Breast epithelium (tissue), 4 donors: ENCODE results near the gene MYL11. TPM values are rescaled to one million over a fixed set of nuclear protein-coding genes. Genes with fewer than 3 reads are reported as not detected.
A peak's percentile ranks its signal among the peaks of the same experiment; 100 is the strongest.

Experiments used
- DNase-seq, 2 donors: peaks; one replicate each; pipeline ENCODE4 v3.0.0-alpha.2; 2019; ENCODE audit warnings: low spot score in 2 of 2
- H3K27ac ChIP-seq, 2 donors: fragments of 200-600 bp; sonication (generic) in 1 of 2; one replicate each; pipeline ENCODE4 v1.5.1; 2016 to 2019; ENCODE audit warnings: mild to moderate bottlenecking in 1 of 2
- H3K27me3 ChIP-seq, 2 donors: fragments of 200-600 bp; sonication (generic) in 1 of 2; one replicate each; pipeline versions ENCODE4 v1.5.1 to v1.6.0; 2017 to 2019; ENCODE audit warnings: control low read depth in 1 of 2, mild to moderate bottlenecking in 1 of 2
- H3K36me3 ChIP-seq: fragments of 200-600 bp; one replicate; pipeline ENCODE4 v1.5.1; 2019
- H3K4me1 ChIP-seq, 2 donors: fragments of 200-600 bp; sonication (generic); one replicate each; pipeline ENCODE4 v1.5.1; 2016 to 2019; ENCODE audit warnings: control low read depth in 1 of 2
- H3K4me3 ChIP-seq, 3 donors: fragments of 200-600 bp; sonication (generic); 1 replicate in 2 of 3; 2 replicates in 1 of 3; pipeline ENCODE4 v1.5.1; 2016 to 2019; ENCODE audit warnings: mild to moderate bottlenecking in 3 of 3, moderate library complexity in 2 of 3
- H3K9me3 ChIP-seq, 2 donors: fragments of 200-600 bp; sonication (generic) in 1 of 2; one replicate each; pipeline ENCODE4 v1.5.1; 2016 to 2019; ENCODE audit warnings: control low read depth in 1 of 2
- POLR2A ChIP-seq: fragments of 450-650 bp; IDR thresholded peaks from one replicate; pipeline ENCODE4 v1.6.1; 2016; ENCODE audit warnings: antibody characterized with exemption, mild to moderate bottlenecking, moderate library complexity
- POLR2AphosphoS5 ChIP-seq, 3 donors: sonication (generic); formaldehyde crosslinking; IDR thresholded peaks; one replicate each; pipeline ENCODE4 v1.6.1; 2017; ENCODE audit warnings: antibody characterized with exemption in 3 of 3
- intact Hi-C: fragments of 100-400 bp; cut with DNase I; formaldehyde crosslinking; loops from one replicate; pipeline ENCODE4 v1.15.1; 2023; ENCODE audit warnings: low total_unique reads
- total RNA-seq, 3 donors: library from RNA; depleted of rRNA; stranded (reverse); fragments of >200 nt; gene quantifications; one replicate each; pipeline ENCODE4 v1.1.0, GENCODE V29; 2016
- TF ChIP-seq, protein P1 (sequence below), 3 donors: fragments of 450-650 bp; IDR thresholded peaks; one replicate each; pipeline ENCODE4 v1.5.1; 2016 to 2017; ENCODE audit warnings: antibody characterized with exemption in 3 of 3, mild to moderate bottlenecking in 3 of 3, moderate library complexity in 3 of 3

Gene MYL11
- total RNA-seq, 3 donors from 2014 or later = not detected

- peak overlapping the region in 1 of 2 donors; percentile 86 for H3K27ac ChIP-seq
- peaks cover 0 to 9% of the 10 kb centered on the region in 2 donors for H3K4me1 ChIP-seq
- no peaks in the 10 kb centered on the region for H3K9me3 ChIP-seq
- no peaks in the 10 kb centered on the region for H3K27me3 ChIP-seq
- H3K36me3 ChIP-seq = no peaks in the 10 kb centered on the region
- no peak for DNase-seq
- intact Hi-C loops = no loop called here
- TF ChIP-seq, protein P1, sequence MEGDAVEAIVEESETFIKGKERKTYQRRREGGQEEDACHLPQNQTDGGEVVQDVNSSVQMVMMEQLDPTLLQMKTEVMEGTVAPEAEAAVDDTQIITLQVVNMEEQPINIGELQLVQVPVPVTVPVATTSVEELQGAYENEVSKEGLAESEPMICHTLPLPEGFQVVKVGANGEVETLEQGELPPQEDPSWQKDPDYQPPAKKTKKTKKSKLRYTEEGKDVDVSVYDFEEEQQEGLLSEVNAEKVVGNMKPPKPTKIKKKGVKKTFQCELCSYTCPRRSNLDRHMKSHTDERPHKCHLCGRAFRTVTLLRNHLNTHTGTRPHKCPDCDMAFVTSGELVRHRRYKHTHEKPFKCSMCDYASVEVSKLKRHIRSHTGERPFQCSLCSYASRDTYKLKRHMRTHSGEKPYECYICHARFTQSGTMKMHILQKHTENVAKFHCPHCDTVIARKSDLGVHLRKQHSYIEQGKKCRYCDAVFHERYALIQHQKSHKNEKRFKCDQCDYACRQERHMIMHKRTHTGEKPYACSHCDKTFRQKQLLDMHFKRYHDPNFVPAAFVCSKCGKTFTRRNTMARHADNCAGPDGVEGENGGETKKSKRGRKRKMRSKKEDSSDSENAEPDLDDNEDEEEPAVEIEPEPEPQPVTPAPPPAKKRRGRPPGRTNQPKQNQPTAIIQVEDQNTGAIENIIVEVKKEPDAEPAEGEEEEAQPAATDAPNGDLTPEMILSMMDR (IDR thresholded peaks at IDR 0.05) = no peak
- TF ChIP-seq POLR2A = no peak
- no peak overlapping the region for H3K4me3 ChIP-seq
Observed at GRCh38 chr16:30398661-30399434, 24.2 kb downstream of the MYL11 start.

GRCh38 chr16:30399435-30400186 is 25.0 kb downstream of the MYL11 start:
- no peaks in the 10 kb centered on the region for H3K36me3 ChIP-seq
- H3K4me3 ChIP-seq = peak overlapping the region; percentile 64 to 85 (median 80)
- no peaks in the 10 kb centered on the region for H3K27me3 ChIP-seq
- H3K9me3 ChIP-seq = no peaks in the 10 kb centered on the region
- TF ChIP-seq, protein P1 (IDR thresholded peaks at IDR 0.05) = no peak
- TF ChIP-seq POLR2AphosphoS5 (IDR thresholded peaks at IDR 0.05) (no peak), POLR2A (no peak)
- peaks cover 0 to 9% of the 10 kb centered on the region in 2 donors for H3K4me1 ChIP-seq
- H3K27ac ChIP-seq = peak overlapping the region; percentile 86
- no peak for DNase-seq
- intact Hi-C loops = no loop called here

- no peak for DNase-seq
- TF ChIP-seq POLR2A (no peak), POLR2AphosphoS5 (IDR thresholded peaks at IDR 0.05) (no peak)
- Histone ChIP-seq H3K27me3 (no peaks in the 10 kb centered on the region), H3K9me3 (no peaks in the 10 kb centered on the region), H3K27ac (no peak overlapping the region), H3K4me1 (no peaks in the 10 kb centered on the region), H3K4me3 (no peak overlapping the region), H3K36me3 (no peaks in the 10 kb centered on the region)
- intact Hi-C loops = no loop called here
Observed at GRCh38 chr16:30401768-30402425, 27.3 kb downstream of the MYL11 start.

DNA sequence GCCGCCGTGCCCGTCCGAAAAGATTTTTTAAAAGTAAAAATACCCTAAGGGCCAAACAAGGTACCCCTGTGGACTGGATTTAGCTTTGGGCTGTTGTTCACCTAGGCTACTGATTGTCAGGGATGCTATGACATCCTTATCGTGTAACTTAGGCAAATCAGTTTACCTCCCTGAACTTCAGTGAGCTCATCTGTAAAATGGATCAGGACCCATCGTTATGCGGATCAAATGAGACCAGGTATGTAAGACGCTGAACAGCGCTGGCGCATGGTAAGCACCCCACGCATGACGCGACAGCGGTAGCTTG is 32.1 kb downstream of the MYL11 start:
- peaks cover 0 to 15% of the 10 kb centered on the region in 2 donors for H3K4me1 ChIP-seq
- intact Hi-C loops = no loop called here
- DNase-seq = no peak
- no peaks in the 10 kb centered on the region for H3K27me3 ChIP-seq
- no peak for TF ChIP-seq POLR2A
- TF ChIP-seq POLR2AphosphoS5 (IDR thresholded peaks at IDR 0.05) = no peak
- TF ChIP-seq, protein P1 (IDR thresholded peaks at IDR 0.05) = no peak
- no peaks in the 10 kb centered on the region for H3K36me3 ChIP-seq
- no peaks in the 10 kb centered on the region for H3K9me3 ChIP-seq
- H3K4me3 ChIP-seq = peak overlapping the region; percentile 65 to 96 (median 76)
- peak overlapping the region; percentile 86 to 93 for H3K27ac ChIP-seq

DNA sequence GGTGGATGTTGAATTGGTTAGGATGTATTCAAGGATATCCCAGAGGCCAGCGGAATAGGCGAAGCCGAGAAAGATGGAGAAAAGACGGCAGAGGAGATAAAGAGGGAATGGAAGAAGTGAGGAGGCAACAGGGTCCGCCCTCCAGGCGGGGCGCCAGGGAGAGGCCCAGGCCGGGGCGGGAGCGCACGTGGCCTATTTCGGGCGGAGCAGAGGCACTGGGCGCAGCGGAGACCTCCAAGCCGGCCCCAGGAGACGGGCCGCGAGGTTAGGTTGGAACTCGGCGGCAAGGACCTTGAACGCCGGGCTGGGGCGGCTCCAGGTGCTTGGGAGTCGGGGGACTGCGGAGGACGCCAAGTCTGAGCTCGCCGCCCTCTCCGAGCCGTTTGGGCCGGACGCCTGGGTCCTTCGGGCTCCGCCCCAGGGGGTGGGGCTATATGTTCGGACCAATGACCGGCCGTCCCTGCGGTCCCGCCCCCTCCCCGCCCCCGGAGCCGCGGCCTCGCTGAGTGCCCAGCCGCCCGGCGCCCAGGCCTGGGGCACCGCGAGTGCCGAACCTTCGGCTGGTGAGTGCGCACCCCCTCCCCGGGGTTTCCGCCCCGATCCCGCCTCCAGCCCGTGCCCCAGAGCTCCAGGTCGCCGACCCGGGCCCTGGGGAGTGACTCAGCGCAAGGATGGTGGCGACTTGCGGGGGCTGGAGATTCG is 32.7 kb downstream of the MYL11 start, which contains the start of gene ZNF771:
ZNF771 (plus strand) TSS at position 505 of the 702 bp plus-strand sequence. CDS start 448 bp downstream, outside the sequence.
- Histone ChIP-seq H3K27ac (peak within 1 kb of the TSS; percentile 86 to 93), H3K27me3 (no peaks in the 10 kb centered on the region), H3K4me3 (peak within 1 kb of the TSS; percentile 65 to 96 (median 76)), H3K9me3 (no peaks in the 10 kb centered on the region), H3K4me1 (peaks cover 0 to 15% of the 10 kb centered on the region in 2 donors), H3K36me3 (no peaks in the 10 kb centered on the region)
- TF ChIP-seq, protein P1 (IDR thresholded peaks at IDR 0.05) = no peak
- TF ChIP-seq POLR2A (peak; percentile 62), POLR2AphosphoS5 (IDR thresholded peaks at IDR 0.05) (peak; percentile 48 to 78 (median 68))
- DNase-seq = peak; percentile 91 to 93
- intact Hi-C loops = no loop called here
